CD4-positive, alpha-beta T cell treated with Interleukin-6 for 4 hours (primary cell): Measurements from ENCODE around the gene RBP7.

Source experiments
- DNase-seq: peaks from one replicate; pipeline ENCODE4 v3.0.0-alpha.2; 2020; ENCODE audit warnings: mixed read lengths

RBP7 gene

DNA sequence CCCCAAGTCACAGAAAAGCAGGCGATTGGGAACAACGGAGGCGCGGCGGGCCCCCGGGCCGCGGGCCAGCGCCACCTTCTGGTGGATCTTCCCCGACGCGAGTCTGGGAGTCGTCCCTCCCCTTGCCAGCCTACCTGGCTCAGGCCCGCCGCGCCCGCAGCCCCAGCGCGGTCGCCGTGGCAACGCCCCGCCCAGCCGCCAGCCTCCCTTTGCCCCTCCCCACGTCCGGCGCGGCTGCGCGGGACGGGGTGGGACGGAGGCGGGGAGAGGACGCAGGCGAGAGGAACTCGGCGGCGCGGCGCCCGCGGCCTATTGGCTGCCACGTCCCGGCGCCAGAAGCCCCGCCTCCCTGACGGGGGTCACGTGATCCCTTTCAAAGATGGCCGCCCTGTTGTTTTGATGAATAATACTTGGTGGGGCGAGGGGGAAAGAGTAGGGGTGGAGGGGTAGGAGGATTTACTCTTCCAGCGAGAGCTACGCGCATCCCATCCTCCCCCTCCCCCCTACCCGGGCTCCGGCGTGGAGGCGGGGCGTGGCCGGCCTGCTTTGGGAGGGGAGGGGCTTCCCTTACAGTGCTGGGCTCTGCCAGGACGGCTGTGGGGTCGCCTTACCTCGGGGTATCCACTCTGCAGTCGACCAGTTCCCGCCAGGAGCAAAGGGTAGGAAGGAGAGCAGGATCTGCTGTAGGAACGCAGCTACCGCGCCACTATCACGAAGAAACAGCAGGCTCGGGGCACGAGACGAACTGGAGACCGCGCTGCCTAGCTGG is 35.7 kb downstream of the RBP7 start, which contains the start of gene UBE4B:
Gene UBE4B (plus strand): TSS at position 369 of the 769 bp plus-strand sequence. CDS start 713 bp downstream, outside the sequence.
- peak; percentile 99 for DNase-seq

DNA sequence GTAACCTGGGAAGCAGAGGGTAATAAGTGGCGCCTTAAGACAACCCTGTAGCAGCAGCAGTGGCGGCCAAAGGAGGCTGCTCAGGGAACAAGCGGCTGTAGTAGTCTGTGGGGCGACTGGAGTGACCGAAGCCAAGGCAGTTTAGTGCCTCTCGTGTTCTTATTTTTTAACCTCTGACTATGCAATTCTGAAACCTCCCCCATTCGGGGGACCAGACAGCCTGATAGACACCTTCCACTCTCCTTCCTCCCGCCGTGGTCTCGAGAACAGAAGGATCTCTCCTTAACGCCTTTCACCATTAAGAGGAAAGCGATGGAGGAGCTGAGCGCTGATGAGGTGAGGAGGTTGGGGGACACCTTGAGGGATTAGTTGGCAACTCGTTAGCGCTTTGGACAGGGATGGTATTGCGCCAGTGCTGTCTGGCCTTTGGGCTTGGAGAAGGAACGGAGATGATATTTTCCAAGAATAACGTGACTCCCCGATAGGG is 36.4 kb downstream of the RBP7 start:
- no peak for DNase-seq

DNA sequence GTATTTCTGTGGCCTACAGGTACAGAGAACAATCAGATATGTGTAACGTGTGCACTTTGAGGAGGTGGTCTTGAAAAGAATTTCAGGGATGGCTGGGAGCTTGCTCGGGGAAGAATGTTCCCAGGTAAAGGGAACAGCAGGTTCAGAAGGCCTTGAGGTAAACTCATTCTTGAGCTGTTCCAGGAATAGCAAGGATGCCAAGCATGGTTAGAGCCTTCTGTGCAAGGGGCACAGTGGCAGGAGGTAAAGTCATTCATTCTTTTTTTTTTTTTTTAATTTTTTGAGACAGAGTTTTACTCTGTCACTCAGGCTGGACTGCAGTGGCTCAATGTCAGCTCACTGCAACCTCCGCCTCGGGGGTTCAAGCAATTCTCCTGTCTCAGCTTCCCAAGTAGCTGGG is 45.7 kb downstream of the RBP7 start:
- DNase-seq: no peak

DNA sequence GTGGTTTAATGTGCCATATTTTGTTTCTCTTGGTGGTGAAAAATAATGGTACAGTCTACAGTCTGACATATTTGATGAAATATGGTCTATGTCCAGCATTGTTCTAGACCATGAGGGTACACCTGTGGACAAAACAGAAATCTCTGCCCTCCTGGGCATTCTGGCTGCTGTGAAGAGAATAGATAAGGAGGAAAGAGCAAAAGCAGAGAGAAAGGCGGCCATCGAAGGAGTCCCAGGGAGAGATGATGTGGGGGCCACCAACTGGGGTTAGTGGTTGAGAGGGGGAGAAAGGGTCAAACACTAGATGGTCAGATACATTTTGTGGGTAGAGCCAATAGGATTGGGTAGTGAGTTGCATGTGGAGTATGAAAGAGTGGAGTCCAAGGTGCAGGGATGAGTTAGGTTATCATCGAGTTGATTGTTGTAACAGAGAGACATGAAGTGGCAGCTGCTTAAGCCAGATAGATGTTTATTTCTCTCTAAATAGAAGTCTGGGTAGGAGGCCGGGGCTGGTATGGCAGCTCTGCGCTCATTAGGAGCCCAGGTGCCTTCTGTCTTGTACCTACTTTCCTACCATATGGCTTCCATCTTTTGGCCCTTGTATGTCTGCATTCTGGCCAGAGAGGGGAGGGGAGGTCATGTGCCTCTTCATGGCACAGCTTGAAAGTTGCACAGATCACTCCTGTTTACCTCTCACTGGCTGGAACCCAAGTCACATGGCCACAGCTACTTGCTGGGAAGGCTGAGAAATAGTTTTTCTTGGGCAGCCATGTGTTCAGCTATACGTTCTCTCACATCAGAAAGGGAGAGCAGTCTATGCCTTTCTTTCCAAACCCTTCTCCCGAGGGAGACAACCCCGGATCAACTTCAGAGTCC is 48.7 kb downstream of the RBP7 start:
- DNase-seq: no peak

DNA sequence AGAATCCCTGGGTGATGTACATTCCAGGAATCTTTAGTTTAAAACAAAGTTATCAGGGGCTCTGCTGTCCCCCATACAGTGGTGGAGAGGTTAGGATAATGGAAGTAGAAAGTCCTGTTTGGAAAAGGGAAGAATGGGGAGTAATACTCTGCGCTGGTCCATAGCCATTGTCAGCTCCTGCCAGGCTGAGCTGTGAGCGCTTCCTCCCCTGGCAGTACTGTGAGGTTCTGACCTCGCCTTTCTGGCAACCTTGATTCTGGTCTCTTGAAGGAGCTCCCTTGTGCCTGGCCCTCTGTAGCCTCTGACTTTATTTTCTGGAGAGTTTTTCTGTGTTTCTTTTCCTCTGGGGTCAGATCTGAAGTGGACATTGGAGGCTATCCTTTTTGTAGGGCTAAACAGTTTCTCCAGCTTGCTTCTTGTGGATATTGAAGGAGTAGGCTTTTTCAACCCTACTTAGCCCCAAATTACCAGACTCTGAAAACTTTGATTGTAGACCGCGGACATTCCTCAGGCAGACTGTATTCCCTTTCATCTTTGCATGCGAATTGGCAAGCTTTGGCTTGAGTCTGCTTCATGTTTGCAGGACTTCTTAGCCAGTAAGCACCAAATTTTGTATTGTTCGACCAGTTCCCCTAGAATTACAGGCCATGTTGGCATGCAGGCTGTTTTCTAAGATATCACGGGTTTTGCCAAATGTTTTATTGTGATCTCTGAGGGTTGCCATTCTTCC is 49.5 kb downstream of the RBP7 start:
- no peak for DNase-seq

DNA sequence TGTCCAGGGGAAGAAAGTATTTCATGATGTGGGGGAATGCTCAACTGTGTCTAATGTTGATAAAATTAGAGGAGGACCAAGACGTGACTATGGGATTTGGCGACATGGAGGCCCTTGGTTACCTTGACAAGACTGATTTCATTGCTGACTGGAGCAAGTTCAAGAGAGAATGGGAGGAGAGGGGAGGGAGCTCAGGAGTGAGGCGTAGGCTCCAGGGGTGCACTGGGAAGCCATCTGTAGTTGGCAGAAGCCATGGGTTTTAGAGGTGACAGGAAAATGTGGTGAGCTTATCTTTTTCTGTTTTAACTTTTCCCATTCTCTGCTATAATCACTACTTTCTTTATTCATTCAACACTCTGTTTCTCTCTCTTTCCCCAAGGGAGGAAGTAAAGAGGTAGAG is 51.6 kb downstream of the RBP7 start:
- no peak for DNase-seq

DNA sequence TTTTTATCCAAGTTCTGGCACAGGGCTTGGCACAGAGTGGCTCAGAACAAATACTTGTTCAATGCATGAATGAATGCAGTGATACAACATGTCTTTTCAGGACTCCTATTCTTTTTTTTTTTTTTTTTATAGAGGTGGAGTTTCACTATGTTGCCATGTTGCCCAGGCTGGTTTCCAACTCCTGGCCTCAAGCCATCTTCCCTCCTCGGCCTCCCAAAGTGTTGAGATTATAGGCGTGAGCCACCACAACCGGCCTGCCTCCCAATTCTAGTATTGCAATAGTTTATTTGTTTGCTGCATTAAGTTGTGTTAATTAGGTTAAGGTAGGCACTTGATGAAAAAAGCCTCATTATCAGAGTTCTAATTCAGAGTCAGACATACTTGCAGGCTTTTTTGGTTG is 53.6 kb downstream of the RBP7 start:
- no peak for DNase-seq

DNA sequence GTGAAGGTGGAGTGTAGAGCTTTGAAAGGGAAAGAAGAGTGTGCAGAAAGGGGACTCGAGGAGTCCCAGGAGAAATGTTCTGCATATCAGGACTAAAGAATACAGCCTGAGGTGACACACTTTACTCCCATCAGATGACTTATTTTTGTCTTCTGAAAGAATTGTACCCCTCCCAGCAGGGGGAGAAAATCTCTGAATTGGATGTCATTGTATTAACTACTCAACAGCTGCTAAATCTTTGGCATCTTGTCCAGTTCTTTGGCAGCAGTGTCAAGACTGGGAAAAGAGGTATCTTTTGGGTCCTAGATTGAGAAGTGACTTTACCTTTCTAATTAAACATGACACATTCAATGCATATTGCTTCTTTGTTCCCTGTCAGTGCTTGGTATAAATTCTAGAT is 54.6 kb downstream of the RBP7 start:
- no peak for DNase-seq

DNA sequence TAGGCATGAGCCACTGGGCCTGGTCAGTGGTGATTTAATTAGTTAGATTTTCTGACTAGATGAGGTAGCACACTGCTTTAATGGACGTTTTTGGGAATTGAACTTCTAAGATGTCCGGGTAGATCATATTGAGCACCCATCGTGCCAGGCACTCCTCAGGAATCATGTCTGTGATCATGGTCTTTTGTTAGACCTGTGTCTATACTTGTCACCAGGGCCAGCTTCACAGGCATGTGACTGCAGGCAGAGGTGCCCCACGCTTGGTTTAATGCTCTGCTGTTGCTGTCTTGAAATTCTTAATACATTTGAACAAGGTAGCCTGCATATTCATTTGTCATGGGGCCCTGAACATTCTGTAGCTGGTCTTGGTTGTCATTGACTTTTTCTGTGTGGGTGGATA is 55.3 kb downstream of the RBP7 start:
- DNase-seq: no peak

DNA sequence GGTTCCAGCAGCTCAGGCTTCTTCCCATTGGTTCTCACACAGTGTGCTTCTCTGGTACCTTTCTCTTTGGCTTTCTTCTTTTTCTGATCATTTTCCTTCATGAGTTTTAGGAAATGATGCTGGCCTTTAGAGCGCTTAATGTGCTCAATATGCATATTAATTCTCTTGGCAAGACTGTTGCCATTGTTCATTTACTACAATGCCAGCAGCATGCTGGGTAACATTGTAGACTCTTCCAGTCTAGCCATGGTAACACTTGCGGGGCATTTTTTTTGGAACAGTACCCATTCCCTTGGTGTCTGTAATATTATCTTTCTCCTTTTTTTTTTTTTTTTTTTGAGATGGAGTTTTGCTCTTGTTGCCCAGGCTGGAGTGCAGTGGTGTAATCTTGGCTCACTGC is 57.4 kb downstream of the RBP7 start:
- no peak for DNase-seq

DNA sequence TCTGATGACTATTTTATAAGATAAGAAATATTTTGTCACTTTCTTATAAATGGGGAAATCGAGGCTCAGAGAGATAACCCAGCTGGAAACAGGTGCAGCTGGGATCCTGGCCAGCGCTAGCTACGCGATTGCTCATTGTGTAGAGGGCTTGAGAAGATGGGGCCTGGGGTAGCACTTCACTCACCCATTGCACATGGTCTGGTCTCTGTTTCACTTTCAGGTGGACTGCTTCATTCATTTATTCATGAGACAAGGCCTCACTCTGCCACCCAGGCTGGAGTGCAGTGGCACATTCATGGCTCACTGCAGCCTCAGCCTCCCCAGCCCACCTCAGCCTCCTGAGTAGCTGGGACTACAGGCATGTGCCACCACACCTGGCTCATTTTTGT is 59.6 kb downstream of the RBP7 start:
- DNase-seq: no peak

DNA sequence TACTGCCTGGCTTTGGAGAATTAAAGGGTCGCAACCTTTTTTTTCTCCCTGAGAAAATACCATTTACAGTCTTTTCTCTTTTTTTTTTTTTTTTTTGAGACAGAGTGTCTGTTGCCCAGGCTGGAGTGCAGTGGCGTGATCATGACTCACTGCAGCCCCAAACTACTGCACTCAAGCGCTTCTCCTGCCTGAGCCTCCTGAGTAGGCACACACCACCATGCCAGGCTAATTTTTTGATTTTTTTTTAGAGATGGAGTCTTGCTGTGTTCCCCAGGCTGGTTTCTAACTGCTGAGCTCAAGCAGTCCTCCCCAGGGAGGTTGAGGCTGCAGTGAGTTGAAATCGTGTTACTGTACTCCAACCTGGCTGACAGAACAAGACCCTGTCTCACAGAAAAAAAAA is 60.3 kb downstream of the RBP7 start:
- no peak for DNase-seq

DNA sequence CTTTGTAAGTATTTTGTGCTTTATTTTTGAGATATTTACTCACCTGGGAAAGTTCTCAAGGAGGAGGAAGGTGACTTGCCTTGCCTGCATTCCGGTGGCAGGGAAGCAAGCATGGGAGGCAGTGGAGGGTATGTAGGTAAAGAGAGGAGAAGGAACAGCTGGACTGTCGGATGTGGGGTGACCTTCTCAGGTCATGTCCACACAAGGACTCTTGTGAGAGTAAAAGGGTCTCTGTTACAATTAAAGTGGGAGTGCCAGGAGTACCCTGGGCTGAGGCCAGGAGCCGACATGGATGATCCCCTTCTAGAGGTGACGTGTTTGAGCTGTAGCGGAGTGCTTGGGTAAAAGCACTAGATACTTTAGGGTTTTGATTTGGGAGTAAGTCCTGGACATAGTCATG is 60.8 kb downstream of the RBP7 start:
- DNase-seq: no peak

DNA sequence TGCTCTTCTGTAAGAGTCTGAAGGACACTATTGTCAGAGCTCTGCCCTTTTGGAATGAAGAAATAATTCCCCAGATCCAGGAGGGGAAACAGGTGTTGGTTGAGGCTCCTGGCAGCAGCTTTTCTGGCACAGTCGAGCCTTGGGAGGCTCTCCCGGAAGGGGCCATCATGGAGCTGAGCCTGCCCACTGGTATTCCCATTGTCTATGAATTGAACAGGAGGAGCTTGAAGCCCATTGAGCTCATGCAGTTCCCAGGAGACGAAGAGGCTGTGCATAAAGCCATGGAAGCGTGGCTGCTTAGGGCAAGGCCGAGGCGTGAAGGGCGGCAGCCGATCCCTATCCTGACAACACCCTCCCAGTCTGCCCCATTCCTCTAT is 62.3 kb downstream of the RBP7 start:
- no peak for DNase-seq

DNA sequence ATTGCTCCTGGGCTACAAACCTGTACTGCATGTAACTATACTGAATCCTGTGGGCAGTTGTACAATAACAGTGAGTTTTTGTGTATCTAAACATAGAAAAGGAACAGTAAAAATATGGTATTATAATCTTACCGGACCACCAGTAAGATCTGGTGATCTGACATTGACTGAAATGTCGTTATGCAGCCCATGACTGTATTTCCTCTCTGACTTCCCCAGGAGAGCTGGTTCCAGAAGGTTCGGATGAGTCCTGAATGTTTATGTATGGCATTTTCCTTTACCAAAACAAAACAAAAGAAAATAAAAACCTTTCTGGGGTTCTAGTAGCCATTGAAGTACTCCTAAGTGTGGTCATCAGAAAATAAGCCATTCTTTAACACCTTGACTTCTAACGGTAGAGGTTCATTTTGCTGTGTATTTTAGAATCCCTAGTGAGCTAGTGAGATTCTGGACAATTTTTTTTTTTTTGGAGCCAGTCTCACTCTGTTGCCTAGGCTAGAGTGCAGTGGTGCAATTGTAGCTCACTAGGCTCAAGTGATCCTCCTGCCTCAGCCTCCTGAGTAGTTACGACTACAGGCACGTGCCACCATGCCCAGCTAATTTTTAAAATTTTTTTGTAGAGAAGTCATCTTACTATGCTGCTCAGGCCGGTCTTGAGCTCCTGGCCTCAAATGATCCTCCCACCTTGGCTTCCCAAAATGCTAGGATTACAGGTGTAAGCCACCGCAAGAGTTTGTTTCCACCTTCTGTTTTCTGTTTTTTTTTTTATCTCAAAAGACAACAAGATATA is 63.5 kb downstream of the RBP7 start:
- no peak for DNase-seq

DNA sequence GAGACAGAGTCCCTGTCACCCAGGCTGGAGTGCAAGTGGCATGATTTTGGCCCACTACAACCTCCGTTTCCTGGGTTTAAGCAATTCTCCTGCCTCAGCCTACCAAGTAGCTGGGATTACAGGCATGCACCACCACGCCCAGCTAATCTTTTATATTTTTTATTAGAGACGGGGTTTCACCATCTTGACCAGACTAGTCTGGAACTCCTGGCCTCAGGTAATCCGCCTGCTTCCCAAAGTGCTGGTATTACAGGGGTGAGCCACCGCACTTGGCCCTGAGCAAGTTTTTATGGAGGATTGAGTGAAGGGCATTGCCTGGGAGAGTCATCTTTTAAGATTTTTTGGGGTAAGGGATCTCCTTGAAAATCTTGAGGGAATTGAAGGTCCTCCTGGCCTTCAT is 64.2 kb downstream of the RBP7 start:
- no peak for DNase-seq

DNA sequence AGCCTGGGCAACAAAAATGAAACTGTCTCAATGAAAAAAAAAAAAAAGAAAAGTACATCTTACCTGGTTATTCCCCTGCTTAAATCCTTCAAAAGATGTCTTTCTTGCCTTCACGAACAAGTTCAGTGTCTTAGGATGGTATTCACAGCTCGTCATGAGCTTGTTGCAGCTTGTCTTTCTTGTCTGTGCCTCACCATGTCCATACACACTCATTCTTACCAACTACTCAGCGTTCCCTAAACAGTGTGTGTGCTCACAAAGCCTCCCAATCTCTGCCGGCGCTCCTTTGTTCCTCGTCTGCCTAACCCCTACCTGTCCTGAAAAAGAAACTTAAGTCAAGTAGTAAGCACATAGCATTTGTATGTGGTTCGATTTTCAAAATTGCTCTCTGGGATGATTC is 66.8 kb downstream of the RBP7 start:
- DNase-seq: no peak

DNA sequence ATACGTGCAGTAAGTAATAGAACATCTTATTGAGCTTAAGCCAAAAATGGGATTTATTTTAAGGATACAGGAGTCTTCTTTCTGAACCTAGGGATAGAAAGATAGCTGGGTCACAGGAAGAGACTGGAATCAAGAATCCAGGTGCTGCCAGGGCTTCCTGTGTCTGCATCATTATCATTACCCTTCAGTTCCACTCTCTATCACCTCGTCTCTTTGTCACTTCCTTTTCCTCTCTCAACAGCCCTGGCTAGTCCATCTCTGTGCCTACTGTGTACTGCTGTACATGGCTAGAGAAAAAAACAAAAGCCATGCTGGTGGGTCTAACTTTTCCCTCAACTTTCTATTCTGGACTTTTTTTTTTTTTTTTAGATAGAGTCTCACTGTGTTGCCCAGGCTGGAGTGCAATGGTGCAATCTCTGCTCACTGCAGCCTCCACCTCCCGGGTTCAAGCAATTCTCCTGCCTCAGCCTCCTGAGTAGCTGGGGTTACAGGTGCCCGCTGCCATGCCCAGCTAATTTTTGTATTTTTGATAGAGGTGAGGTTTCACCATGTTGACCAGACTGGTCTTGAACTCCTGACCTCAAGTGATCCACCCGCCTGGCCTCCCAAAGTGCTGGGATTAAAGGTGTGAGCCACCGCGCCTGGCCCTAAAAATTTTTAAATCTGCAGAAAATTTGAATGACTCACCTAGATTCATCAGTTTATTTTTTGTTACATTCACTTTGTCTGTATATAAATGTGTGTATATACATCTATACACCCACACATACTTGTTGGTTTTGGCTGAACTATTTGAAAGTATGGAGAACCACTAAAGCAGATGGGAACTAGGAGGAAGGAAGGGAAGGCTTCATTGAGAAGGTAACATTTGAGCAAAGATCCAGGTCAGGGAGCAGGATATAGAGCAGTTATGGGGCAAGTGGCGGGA is 67.7 kb downstream of the RBP7 start:
- DNase-seq: no peak

DNA sequence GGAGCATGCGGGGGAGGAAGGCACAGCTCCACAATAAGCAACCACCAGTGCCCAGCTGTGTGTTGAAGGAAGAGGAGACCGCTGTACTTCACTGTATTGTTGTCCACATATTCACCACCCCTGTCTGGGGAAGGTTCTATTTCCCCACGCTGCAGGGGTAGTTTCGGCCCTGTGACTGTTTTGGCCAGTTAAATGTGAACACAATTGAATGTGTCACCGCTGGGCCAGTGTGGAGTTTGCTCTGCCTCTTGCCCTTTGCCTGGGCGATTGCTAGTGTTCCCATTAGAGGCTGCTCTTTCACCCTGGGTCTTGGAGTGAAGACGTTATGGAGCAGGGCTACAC is 68.3 kb downstream of the RBP7 start:
- DNase-seq: no peak
